Neural progenitor cell (in vitro differentiated cells): ENCODE measurements around the gene AUTS2. TPM values are rescaled to one million over a fixed set of nuclear protein-coding genes. Genes with fewer than 3 reads are reported as not detected.

ENCODE experiments used
- DNase-seq: peaks from one replicate; pipeline ENCODE4 v3.0.0-alpha.2; 2016; ENCODE audit warnings: low spot score
- H2AFZ ChIP-seq: fragments of 200-600 bp; sonication (generic); replicated peaks from 2 replicates; pipeline ENCODE4 v1.6.1; 2016; ENCODE audit warnings: antibody characterized with exemption
- H3F3A ChIP-seq: fragments of 200-600 bp; sonication (generic); 2 replicates; pipeline ENCODE4 v1.6.1; 2016; ENCODE audit warnings: antibody characterized with exemption, low read depth
- H3K27ac ChIP-seq: fragments of 200-600 bp; sonication (generic); 2 replicates; pipeline ENCODE4 v1.5.1; 2016; ENCODE audit warnings: mild to moderate bottlenecking
- H3K27me3 ChIP-seq: fragments of 200-600 bp; sonication (generic); 2 replicates; pipeline ENCODE4 v1.6.1; 2016; ENCODE audit warnings: mild to moderate bottlenecking, moderate library complexity
- H3K36me3 ChIP-seq: fragments of 200-600 bp; sonication (generic); 2 replicates; pipeline ENCODE4 v1.5.1; 2016
- H3K4me1 ChIP-seq: fragments of 200-600 bp; sonication (generic); 2 replicates; pipeline ENCODE4 v1.6.1; 2016; ENCODE audit warnings: mixed run types
- H3K4me2 ChIP-seq: fragments of 200-600 bp; sonication (generic); 2 replicates; pipeline ENCODE4 v1.6.1; 2016
- H3K4me3 ChIP-seq: fragments of 200-600 bp; sonication (generic); 2 replicates; pipeline ENCODE4 v1.5.1; 2016
- H3K79me2 ChIP-seq: fragments of 200-600 bp; sonication (generic); 2 replicates; pipeline ENCODE4 v1.6.1; 2016; ENCODE audit warnings: low read depth
- H3K9ac ChIP-seq: fragments of 200-600 bp; sonication (generic); 2 replicates; pipeline ENCODE4 v1.6.1; 2016
- H3K9me3 ChIP-seq: fragments of 200-600 bp; sonication (generic); 2 replicates; pipeline ENCODE4 v1.5.1; 2016; ENCODE audit warnings: low read depth
- H4K20me1 ChIP-seq: fragments of 200-600 bp; sonication (generic); 2 replicates; pipeline ENCODE4 v1.6.1; 2016; ENCODE audit warnings: low read depth
- H3K27ac Mint-ChIP-seq: 3 replicates; pipeline ENCODE4 v1.8.0; 2021; ENCODE audit warnings: mixed read lengths
- H3K27me3 Mint-ChIP-seq: 2 replicates; pipeline ENCODE4 v1.8.0; 2022; ENCODE audit warnings: low read depth, mild to moderate bottlenecking, inconsistent platforms, moderate library complexity, mixed read lengths; ENCODE audit not compliant: insufficient read depth
- H3K36me3 Mint-ChIP-seq: 3 replicates; pipeline ENCODE4 v1.8.0; 2021; ENCODE audit warnings: mixed read lengths
- H3K4me1 Mint-ChIP-seq: 3 replicates; pipeline ENCODE4 v1.8.0; 2021; ENCODE audit warnings: mixed read lengths
- H3K4me3 Mint-ChIP-seq: 3 replicates; pipeline ENCODE4 v1.8.0; 2021; ENCODE audit warnings: mild to moderate bottlenecking, moderate library complexity, mixed read lengths
- H3K9me3 Mint-ChIP-seq: 3 replicates; pipeline ENCODE4 v1.8.0; 2020; ENCODE audit warnings: mixed read lengths
- CTCF ChIP-seq: fragments of 200-600 bp; sonication (generic); IDR thresholded peaks from 2 replicates; pipeline ENCODE4 v1.5.1; 2017; ENCODE audit warnings: antibody characterized with exemption, mild to moderate bottlenecking
- EZH2 ChIP-seq: fragments of 200-600 bp; sonication (generic); IDR thresholded peaks from 2 replicates; pipeline ENCODE4 v1.6.1; 2017; ENCODE audit warnings: antibody characterized with exemption, mild to moderate bottlenecking, moderate library complexity
- EZH2phosphoT487 ChIP-seq: fragments of 200-600 bp; sonication (generic); IDR thresholded peaks from 2 replicates; pipeline ENCODE4 v1.6.1; 2017; ENCODE audit warnings: antibody characterized with exemption
- total RNA-seq: library from RNA; depleted of rRNA; stranded (reverse); fragments of >200 nt; gene quantifications from 2 replicates; pipeline ENCODE4 v1.2.3, GENCODE V29; 2015; ENCODE audit warnings: low replicate concordance

Gene AUTS2
- total RNA-seq, 1 donor from 2014 or later: 50.0 TPM

- peaks cover 5% of the 10 kb centered on the region for H3K4me1 ChIP-seq
- no peak overlapping the region for H3K9ac ChIP-seq
- TF ChIP-seq EZH2phosphoT487 (no peak), EZH2 (no peak), CTCF (no peak)
- no peak overlapping the region for H3K4me3 Mint-ChIP-seq
- no peak overlapping the region for H3K27ac ChIP-seq
- no peaks in the 10 kb centered on the region for H3K79me2 ChIP-seq
- peaks cover 4% of the 10 kb centered on the region for H3K9me3 Mint-ChIP-seq
- peaks cover 29% of the 10 kb centered on the region for H3K4me1 Mint-ChIP-seq
- H3K36me3 ChIP-seq: no peaks in the 10 kb centered on the region
- H2AFZ ChIP-seq: no peak overlapping the region
- peaks cover 12% of the 10 kb centered on the region for H3K36me3 Mint-ChIP-seq
- H3K4me2 ChIP-seq: no peak overlapping the region
- no peaks in the 10 kb centered on the region for H3K27me3 Mint-ChIP-seq
- no peaks in the 10 kb centered on the region for H3K27me3 ChIP-seq
- H3K4me3 ChIP-seq: no peak overlapping the region
- no peaks in the 10 kb centered on the region for H4K20me1 ChIP-seq
- H3K9me3 ChIP-seq: no peaks in the 10 kb centered on the region
- DNase-seq: no peak
- no peak overlapping the region for H3K27ac Mint-ChIP-seq
- no peaks in the 10 kb centered on the region for H3F3A ChIP-seq
These were observed 925.7 kb downstream of the AUTS2 start for GRCh38 chr7:70523989-70524351.

GRCh38 chr7:70525991-70526390, 927.7 kb downstream of the AUTS2 start:
- Mint-ChIP-seq H3K4me3 (no peak overlapping the region), H3K36me3 (peaks cover 18% of the 10 kb centered on the region), H3K4me1 (peaks cover 33% of the 10 kb centered on the region), H3K27ac (no peak overlapping the region), H3K27me3 (peaks cover 2% of the 10 kb centered on the region), H3K9me3 (peaks cover 11% of the 10 kb centered on the region)
- H3K79me2 ChIP-seq: no peaks in the 10 kb centered on the region
- H4K20me1 ChIP-seq: no peaks in the 10 kb centered on the region
- H3K4me3 ChIP-seq: no peak overlapping the region
- no peak overlapping the region for H2AFZ ChIP-seq
- no peaks in the 10 kb centered on the region for H3K27me3 ChIP-seq
- peaks cover under 1% of the 10 kb centered on the region for H3K4me1 ChIP-seq
- H3K4me2 ChIP-seq: no peak overlapping the region
- TF ChIP-seq EZH2phosphoT487 (no peak), EZH2 (no peak), CTCF (no peak)
- DNase-seq: no peak
- no peaks in the 10 kb centered on the region for H3F3A ChIP-seq
- no peak overlapping the region for H3K27ac ChIP-seq
- H3K9ac ChIP-seq: no peak overlapping the region
- no peaks in the 10 kb centered on the region for H3K9me3 ChIP-seq
- H3K36me3 ChIP-seq: no peaks in the 10 kb centered on the region

- Histone ChIP-seq H3K9ac (no peak overlapping the region), H2AFZ (no peak overlapping the region), H3K27me3 (no peaks in the 10 kb centered on the region), H3K4me1 (no peaks in the 10 kb centered on the region), H3K4me2 (no peak overlapping the region), H3K27ac (no peak overlapping the region), H3F3A (no peaks in the 10 kb centered on the region), H3K36me3 (no peaks in the 10 kb centered on the region), H3K9me3 (no peaks in the 10 kb centered on the region), H3K79me2 (no peaks in the 10 kb centered on the region), H3K4me3 (no peak overlapping the region), H4K20me1 (no peaks in the 10 kb centered on the region)
- H3K4me3 Mint-ChIP-seq: no peak overlapping the region
- peaks cover 17% of the 10 kb centered on the region for H3K9me3 Mint-ChIP-seq
- peaks cover 2% of the 10 kb centered on the region for H3K27me3 Mint-ChIP-seq
- TF ChIP-seq EZH2phosphoT487 (no peak), CTCF (no peak)
- peaks cover 18% of the 10 kb centered on the region for H3K36me3 Mint-ChIP-seq
- no peak for DNase-seq
- peaks cover 33% of the 10 kb centered on the region for H3K4me1 Mint-ChIP-seq
- H3K27ac Mint-ChIP-seq: no peak overlapping the region
These were observed 929.3 kb downstream of the AUTS2 start for GRCh38 chr7:70527520-70528115.
